ENCODE results near the gene MOSMO.
"Not testable (repeated sequence)": the region's sequence is repeated elsewhere in the genome, so short reads cannot be mapped to it uniquely, and the experiment has no call there.

Gene MOSMO

GRCh38 chr16:22007509-22008214, at the start of gene MOSMO:
MOSMO (plus strand) TSS chr16:22008111; CDS start chr16:22008302, 191 bp downstream.
- peak; percentile 62 for DNase-seq

GRCh38 chr16:21959050-21959449, 48.9 kb upstream of the MOSMO start:
- DNase-seq = no peak

- no peak for DNase-seq
These were observed 45.4 kb upstream of the MOSMO start for GRCh38 chr16:21962475-21962874.

GRCh38 chr16:21963887-21964286, 44.0 kb upstream of the MOSMO start:
- DNase-seq = no peak

- DNase-seq = no peak
These were observed 43.6 kb upstream of the MOSMO start for GRCh38 chr16:21964353-21964752.

- no peak for DNase-seq
These were observed 36.1 kb upstream of the MOSMO start for GRCh38 chr16:21971856-21972255.

- DNase-seq = no peak
These were observed 34.0 kb upstream of the MOSMO start for GRCh38 chr16:21973945-21974344.

GRCh38 chr16:21980032-21980431, 27.9 kb upstream of the MOSMO start:
- no peak for DNase-seq

- no peak for DNase-seq
These were observed 25.8 kb upstream of the MOSMO start for GRCh38 chr16:21982108-21982507.

GRCh38 chr16:21984062-21984461, 23.8 kb upstream of the MOSMO start:
- DNase-seq = no peak

- no peak for DNase-seq
These were observed 22.4 kb upstream of the MOSMO start for GRCh38 chr16:21985524-21985923.

GRCh38 chr16:21986692-21987246, 21.1 kb upstream of the MOSMO start:
- DNase-seq = no peak

GRCh38 chr16:21987498-21987897, 20.4 kb upstream of the MOSMO start:
- DNase-seq = no peak

GRCh38 chr16:21989133-21989532, 18.8 kb upstream of the MOSMO start:
- DNase-seq = no peak

- no peak for DNase-seq
These were observed 18.2 kb upstream of the MOSMO start for GRCh38 chr16:21989751-21990150.

- DNase-seq = no peak
These were observed 17.4 kb upstream of the MOSMO start for GRCh38 chr16:21990381-21990944.

GRCh38 chr16:21991621-21992020, 16.3 kb upstream of the MOSMO start:
- no peak for DNase-seq

GRCh38 chr16:21994856-21995465, 12.9 kb upstream of the MOSMO start:
- DNase-seq = no peak

- DNase-seq = no peak
These were observed 10.8 kb upstream of the MOSMO start for GRCh38 chr16:21996923-21997696.

- DNase-seq = no peak
These were observed 10.0 kb upstream of the MOSMO start for GRCh38 chr16:21997697-21998480.

- DNase-seq = no peak
These were observed 6.3 kb upstream of the MOSMO start for GRCh38 chr16:22001591-22001990.

GRCh38 chr16:22002047-22002446, 5.9 kb upstream of the MOSMO start:
- not testable (repeated sequence) for DNase-seq
